HG03442 (cell line): ENCODE measurements around the gene LCN15.

Source experiments
- ATAC-seq: cut with Tn5 transposase; IDR thresholded peaks from one replicate; pipeline ENCODE4 v1.9.1; 2021; ENCODE audit warnings: mild to moderate bottlenecking, moderate library complexity; ENCODE audit not compliant: unreplicated experiment

Gene LCN15

DNA sequence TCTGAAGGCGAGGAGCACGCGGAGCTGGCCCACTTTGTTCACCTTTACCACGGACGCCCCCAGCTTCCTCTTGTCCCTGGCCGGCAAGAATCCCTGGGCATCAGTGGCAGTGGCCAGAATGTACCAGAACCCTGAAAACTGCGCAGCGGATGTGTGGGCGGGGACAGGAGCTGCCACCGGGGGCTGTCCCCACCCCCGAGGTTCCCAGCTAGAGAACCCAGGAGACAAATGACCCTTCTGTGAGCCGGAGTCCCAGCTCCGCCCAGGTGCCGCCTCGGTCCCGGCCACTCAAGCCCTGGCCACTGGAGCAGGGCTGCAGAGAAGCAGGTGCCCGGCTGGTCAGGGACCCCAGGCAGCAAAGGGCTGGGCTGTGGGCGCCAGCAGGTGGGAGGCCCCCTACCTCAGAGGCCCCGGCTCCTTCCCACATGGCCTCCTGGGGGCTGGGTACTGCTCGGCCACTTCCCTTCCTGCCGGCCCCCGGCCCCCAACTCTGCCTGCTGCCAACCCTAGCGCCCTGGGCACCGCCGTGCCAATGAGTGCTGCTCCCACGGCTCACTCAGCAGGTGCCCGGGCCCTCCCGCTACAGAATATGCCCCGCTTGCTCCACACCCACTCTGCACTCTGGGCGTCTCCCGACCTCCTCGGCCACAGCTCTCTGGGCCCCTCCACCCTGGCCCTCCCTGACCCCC is 22.3 kb downstream of the LCN15 start:
- no peak for ATAC-seq

DNA sequence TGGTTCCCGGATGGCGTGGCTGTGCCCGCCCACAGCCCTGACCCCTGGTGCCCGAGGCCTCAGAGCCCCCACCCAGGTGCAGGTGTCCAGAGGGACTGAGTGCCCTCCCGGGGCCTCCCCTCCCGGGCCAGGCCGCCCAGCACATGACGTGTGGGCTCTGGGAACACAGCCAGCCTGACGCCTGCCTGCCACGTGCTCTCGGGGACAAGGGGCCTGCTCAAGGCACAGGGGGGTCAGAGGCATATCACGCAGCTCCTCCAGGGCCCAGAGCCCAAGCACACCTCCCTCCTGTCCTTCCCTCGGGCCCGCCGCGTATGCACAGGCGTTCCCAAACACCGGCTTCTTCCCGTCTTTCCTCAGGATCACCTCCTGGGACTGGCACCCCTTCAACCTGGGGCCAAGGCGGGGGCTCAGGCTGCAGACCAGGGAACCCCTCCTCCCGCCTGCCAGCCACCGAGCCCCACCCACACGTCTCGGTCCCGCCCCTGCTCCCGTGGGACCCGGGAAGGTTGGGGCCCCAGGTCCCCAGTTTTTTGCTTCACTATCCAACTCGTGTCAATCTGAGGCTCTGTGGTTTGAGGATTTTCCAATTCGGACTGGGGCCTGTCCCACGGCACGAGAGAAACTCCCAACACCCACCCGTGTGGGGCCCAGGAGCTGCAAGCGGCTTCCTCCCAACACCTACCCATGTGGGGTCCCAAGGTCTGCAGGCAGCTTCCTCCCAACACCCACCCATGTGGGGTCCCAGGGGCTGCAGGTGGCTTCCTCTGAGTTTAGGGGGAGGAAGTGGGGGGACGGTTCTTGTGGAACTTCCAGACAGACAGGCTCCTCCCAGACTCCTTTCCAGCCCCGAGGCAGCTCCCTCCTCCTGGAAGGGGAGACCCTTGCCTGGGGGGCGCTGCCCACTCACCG is 23.1 kb downstream of the LCN15 start:
- ATAC-seq = no peak

DNA sequence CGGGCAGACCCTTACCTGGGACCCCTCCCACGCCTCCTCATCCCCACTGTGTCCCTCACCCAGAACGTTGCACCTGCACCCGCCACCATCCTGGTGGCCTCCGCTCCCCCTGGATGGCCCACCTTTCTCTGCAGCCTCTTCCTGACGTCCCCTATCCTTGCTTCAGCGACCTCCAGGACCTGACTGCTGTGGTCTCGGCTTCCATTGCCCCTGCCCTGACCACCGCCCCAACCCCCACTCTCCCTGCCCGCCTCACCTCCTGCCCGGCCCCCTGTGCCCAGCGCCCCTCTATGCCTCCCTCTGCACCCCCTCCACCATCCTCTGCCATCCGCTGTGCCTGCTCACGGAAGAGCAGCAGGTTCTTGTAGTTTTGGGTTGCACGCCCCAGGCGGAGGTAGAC is 23.8 kb downstream of the LCN15 start:
- no peak for ATAC-seq

- no peak for ATAC-seq
These were observed 24.2 kb downstream of the LCN15 start for GRCh38 chr9:136740069-136740468.

GRCh38 chr9:136739509-136739908 is 24.8 kb downstream of the LCN15 start:
- ATAC-seq = no peak

GRCh38 chr9:136738960-136739359 is 25.4 kb downstream of the LCN15 start:
- ATAC-seq = no peak

GRCh38 chr9:136735812-136736480 is 28.4 kb downstream of the LCN15 start:
- ATAC-seq = no peak

DNA sequence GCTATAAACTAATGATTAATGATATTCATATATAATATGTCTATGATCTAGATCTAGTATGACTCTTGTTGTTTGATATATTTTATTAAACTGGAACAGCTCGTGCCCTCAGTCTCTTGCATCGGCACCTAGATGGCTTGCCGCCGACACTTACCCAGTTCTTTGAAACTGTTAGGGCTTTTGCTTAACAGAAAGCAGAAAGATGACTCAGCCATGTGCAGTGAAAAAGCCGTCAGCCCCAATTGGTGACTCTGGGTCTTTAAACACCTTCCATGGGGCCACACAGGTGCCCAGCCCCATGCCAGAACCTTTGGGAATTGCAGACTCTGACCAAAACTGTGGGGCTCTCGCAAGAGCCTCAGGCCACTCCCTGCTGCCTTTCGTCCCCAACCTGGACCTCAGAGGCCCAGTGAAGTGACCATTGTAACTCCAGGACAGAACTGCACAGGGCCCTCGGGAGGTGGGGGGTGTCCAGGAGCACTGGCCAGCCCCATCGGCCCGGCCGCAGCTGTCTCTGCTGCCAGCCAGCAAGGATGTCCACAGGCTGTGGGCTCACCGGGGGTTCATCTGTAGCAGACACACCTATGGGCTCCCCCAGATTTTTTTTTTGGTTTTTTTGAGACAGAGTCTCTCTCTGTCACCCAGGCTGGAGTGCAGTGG is 29.4 kb downstream of the LCN15 start:
- ATAC-seq = no peak

- no peak for ATAC-seq
These were observed 30.7 kb downstream of the LCN15 start for GRCh38 chr9:136733611-136734010.

DNA sequence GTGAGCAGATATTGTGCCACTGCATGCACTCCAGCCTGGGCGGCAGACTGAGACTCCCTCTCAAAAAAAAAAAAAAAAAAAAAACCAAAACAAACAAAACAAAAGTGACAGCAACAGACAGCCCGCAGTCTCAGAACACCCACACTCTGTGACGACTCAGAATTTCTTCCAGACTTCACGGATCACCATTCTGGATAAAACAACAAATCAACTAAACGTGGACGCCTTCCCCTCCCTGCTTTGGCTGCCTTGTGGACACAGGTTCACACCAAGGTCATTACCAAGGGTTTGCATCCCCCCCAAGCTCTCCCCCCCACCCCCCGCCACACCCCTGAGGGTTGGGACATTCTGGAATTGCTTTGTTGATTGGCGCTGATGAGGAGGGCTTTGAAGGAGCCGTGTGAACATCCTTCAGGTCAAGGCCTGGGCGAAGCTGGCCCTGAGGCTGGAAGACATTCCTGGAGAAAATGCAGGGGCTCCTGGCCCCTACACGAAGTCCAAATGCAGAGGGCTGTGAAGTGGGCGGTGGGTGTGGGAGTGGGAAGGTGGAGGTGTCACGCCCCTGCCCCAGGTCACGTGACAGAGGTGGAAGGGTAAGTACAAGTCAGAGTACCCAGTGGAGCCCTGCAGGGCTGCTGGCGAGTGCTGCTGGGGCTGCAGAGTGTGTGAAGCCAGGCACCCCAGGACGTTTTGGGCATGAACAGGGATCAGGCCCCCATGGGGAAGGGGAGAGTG is 31.7 kb downstream of the LCN15 start:
- no peak for ATAC-seq

DNA sequence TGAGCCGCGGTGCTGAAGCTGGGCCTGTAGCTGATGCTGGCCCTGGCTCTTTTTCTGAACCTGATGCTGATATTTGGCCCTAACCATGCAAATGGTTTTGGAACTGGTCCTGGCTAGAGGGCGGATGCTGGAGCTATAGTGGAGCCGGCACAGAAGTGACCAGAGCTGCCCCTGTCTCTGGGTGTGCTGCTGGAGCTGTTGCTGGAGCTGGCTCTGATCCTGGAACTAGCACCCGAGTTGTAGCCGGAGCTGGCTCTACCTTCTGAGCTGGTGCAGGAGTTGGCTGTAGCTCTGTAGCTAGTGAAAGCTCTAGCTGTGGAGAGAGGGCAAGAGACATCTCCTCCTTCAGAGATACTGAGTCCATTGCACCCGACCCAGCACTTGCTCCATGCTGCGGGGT is 34.4 kb downstream of the LCN15 start:
- no peak for ATAC-seq

- ATAC-seq = no peak
These were observed 35.2 kb downstream of the LCN15 start for GRCh38 chr9:136729144-136729543.

GRCh38 chr9:136728548-136729123 is 35.7 kb downstream of the LCN15 start:
- ATAC-seq = peak; percentile 21

- ATAC-seq = peak; percentile 71
These were observed 36.2 kb downstream of the LCN15 start for GRCh38 chr9:136728080-136728547.

DNA sequence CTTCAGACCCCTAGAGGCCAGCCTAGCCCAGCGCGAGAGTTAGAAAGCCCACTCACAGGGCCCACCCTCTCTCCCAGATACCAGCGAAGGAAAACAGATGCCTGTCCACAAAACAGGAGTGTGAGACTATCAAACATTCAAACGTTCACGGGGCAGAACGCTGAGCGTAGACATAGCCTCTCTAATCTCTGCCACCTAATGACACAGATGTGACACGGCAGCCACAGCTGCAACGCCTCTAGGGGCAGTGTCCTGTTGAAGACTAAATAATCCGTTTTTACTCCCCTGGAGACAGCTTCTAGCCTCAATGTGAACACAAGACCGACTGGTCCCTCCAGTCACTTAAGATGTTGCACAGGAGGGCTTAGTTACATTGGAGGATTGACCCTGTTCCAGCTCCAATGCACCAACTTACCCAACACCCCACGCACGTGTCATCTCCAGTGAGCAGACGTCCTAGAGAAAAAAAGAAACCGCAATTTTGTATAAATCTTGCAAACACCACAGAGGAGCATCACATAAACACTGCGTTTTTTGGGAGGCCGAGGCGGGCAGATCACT is 37.6 kb downstream of the LCN15 start:
- no peak for ATAC-seq

- no peak for ATAC-seq
These were observed 38.2 kb downstream of the LCN15 start for GRCh38 chr9:136726118-136726517.

DNA sequence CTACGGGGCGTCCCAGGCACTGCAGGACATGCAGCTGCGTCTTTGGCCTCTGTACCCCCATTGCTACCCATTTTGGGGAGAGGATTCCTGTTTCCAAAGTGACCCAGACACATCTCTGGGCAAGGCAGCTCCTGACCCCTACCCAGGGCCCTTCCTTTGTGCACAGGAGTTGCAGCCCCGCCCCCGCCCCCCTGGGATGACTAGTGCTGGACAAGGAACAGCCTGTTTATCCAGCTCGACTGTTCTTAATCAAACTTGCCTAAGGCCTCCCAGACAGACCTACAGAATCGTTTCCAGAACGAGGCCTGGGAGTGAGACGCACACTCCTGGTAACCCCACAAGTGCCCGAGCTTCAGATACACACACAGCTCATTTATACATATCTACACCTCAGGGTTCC is 38.7 kb downstream of the LCN15 start:
- ATAC-seq = no peak

- ATAC-seq = no peak
These were observed 39.5 kb downstream of the LCN15 start for GRCh38 chr9:136724772-136725171.

DNA sequence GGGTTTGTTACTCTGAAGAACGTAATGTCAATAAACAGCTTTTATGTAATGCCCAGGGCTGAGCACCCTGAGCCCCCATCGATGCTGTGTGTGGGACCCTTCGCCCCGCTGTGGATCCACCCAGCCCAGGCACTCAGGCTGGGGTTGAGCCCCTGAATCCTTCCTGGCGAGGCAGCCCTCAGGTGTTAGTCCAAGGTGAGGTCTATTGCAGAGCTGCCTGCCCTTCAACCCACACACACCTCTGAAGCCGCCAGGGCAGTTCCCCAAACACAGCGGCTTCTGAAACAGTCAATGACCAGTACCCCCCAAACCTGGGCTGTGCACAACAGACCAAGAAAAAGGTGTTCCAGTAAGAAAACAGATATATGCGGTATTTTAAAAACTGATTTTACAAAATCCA is 40.3 kb downstream of the LCN15 start:
- no peak for ATAC-seq
